ENCODE measurements around the gene NUPR2. TPM values are rescaled to one million over a fixed set of nuclear protein-coding genes. Genes with fewer than 3 reads are reported as not detected.
"Not testable (repeated sequence)": the region's sequence is repeated elsewhere in the genome, so short reads cannot be mapped to it uniquely, and the experiment has no call there.

NUPR2 gene
- total and polyA plus RNA-seq, 11 donors, result not detected

DNA sequence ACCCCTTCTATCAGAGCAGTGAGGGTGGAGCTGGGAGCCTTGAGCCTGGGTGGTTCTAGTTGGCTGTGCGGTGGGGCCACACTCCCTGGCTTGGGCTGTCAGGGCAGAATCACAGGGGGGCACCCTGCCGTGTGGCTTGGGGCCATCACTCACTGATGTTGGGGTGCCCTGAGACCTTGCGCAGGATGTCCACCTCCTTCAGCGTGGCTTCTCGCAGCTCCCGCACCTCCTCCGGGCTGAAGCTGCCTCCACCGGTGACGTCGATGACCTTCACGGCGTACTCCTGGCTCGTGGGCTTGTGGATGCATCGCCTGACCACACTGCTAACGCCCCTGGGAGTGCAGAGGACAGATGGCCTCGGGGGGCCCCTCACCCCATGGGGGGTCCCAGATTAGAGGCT lies 28.8 kb downstream of the NUPR2 start:
- no peak for DNase-seq
- WGBS, 4 donors, result 89 to 95% (median 92%) methylated on average over 16 of the region's 16 CpGs
- Histone ChIP-seq H3K4me3 (no peak overlapping the region), H3K27ac (no peak overlapping the region), H3K9me3 (no peaks in the 10 kb centered on the region), H3K4me1 (peaks cover 0 to 35% (median 18%) of the 10 kb centered on the region in 12 donors), H3K27me3 (no peaks in the 10 kb centered on the region), H3K36me3 (peaks cover 0 to 50% (median 34%) of the 10 kb centered on the region in 9 donors)
- TF ChIP-seq POLR2A (IDR thresholded peaks at IDR 0.05) (no peak), CTCF (IDR thresholded peaks at IDR 0.05) (no peak)
- intact Hi-C loops (cut with DNase I), result no loop called here
- ATAC-seq, result no peak

- WGBS, 4 donors, result 86 to 98% (median 95%) methylated on average over 5 to 7 of the region's 7 CpGs
- no peak overlapping the region for H3K4me3 ChIP-seq
- intact Hi-C loops (cut with DNase I), result no loop called here
Measured at GRCh38 chr7:56086761-56087160, 29.5 kb downstream of the NUPR2 start.

GRCh38 chr7:56083150-56083785 lies 32.9 kb downstream of the NUPR2 start:
- peaks cover 0 to 52% (median 47%) of the 10 kb centered on the region in 9 donors for H3K36me3 ChIP-seq
- DNase-seq (peak; percentile 55 to 85 (median 71)), ATAC-seq (peak; percentile 27 to 41 (median 34))
- intact Hi-C loops (cut with DNase I), result no loop called here
- WGBS, 4 donors, result 42 to 47% (median 44%) methylated on average over 13 of the region's 13 CpGs
- peak overlapping the region in 9 of 12 donors; percentile 0 to 57 (median 50) for H3K27ac ChIP-seq
- H3K27me3 ChIP-seq, result no peaks in the 10 kb centered on the region
- peaks cover 10 to 40% (median 34%) of the 10 kb centered on the region in 12 donors for H3K4me1 ChIP-seq
- no peak overlapping the region for H3K4me3 ChIP-seq
- no peaks in the 10 kb centered on the region for H3K9me3 ChIP-seq
- TF ChIP-seq POLR2A (IDR thresholded peaks at IDR 0.05) (no peak), CTCF (IDR thresholded peaks at IDR 0.05) (no peak)

More at GRCh38 chr7:56086761-56087160, 29.5 kb downstream of the NUPR2 start:
- Histone ChIP-seq H3K27me3 (no peaks in the 10 kb centered on the region), H3K9me3 (no peaks in the 10 kb centered on the region), H3K27ac (no peak overlapping the region), H3K36me3 (peaks cover 0 to 56% (median 39%) of the 10 kb centered on the region in 9 donors), H3K4me1 (peaks cover 0 to 29% (median 11%) of the 10 kb centered on the region in 12 donors)
- ATAC-seq (no peak), DNase-seq (no peak)
- no peak for TF ChIP-seq POLR2A (IDR thresholded peaks at IDR 0.05)
- no peak for TF ChIP-seq CTCF (IDR thresholded peaks at IDR 0.05)

DNA sequence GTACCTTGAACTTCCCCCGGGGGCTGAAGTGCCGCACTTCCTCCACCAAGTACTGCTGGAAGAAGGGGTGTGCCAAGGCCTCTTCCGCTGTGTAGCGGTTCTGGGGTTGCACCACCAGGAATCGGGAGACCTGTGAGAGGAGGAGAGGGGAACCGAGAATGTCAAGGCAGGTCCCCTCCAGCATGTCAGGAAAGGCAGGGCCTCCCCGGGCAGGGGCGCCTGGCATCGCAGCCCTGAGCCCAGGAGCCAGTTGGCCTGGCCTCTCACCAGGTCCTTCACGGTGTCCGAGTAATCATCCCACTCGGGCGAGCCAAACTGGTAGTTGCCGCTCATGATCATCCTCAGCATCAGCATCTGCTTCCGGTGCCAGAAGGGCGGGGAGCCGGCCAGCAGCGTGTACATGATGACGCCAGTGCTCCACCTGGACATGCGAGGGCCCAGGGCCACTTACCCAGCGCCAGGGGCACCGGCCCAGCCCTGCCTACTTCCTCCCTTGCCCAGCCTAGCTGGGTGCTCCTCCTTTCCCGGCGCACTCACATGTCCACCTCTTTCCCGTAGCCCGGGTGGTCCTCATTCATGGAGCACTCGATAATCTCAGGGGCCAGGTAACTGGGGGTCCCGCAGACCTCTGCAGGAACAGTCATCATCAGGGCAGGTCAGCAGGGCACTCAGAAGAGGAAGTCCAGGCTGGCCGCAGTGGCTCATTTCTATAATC lies 34.4 kb downstream of the NUPR2 start:
- Histone ChIP-seq H3K27ac (peak overlapping the region in 1 of 12 donors; percentile 88), H3K27me3 (no peaks in the 10 kb centered on the region), H3K4me1 (peaks cover 10 to 41% (median 34%) of the 10 kb centered on the region in 12 donors), H3K36me3 (peaks cover 0 to 42% (median 33%) of the 10 kb centered on the region in 9 donors), H3K9me3 (no peaks in the 10 kb centered on the region), H3K4me3 (no peak overlapping the region)
- 94 to 98% (median 95%) methylated on average over 16 to 29 of the region's 29 CpGs for WGBS, 4 donors
- intact Hi-C loops (cut with DNase I), result no loop called here
- ATAC-seq, result no peak
- no peak for DNase-seq
- TF ChIP-seq POLR2A (IDR thresholded peaks at IDR 0.05), result no peak
- no peak for TF ChIP-seq CTCF (IDR thresholded peaks at IDR 0.05)

GRCh38 chr7:56080726-56081435 lies 35.3 kb downstream of the NUPR2 start:
- Histone ChIP-seq H3K4me1 (peaks cover 10 to 41% (median 34%) of the 10 kb centered on the region in 12 donors), H3K27ac (peak overlapping the region in 11 of 12 donors; percentile 77 to 96 (median 86)), H3K36me3 (peaks cover 0 to 38% (median 29%) of the 10 kb centered on the region in 9 donors)
- DNase-seq; H3K4me3 ChIP-seq; H3K27me3 ChIP-seq; intact Hi-C loops (cut with DNase I); ATAC-seq; H3K9me3 ChIP-seq: not testable (repeated sequence)
- 93 to 95% (median 94%) methylated on average over 27 to 28 of the region's 28 CpGs for WGBS, 4 donors

Measured in heart left ventricle (tissue), 16 donors.